DND-41 (cell line): Measurements from ENCODE around the gene COLGALT1.

Source experiments
- EZH2 ChIP-seq: IDR thresholded peaks from 3 replicates; pipeline ENCODE4 v1.6.1; 2012; ENCODE audit warnings: borderline replicate concordance, low read depth, mild to moderate bottlenecking, moderate library complexity, low read length, inconsistent platforms; ENCODE audit not compliant: severe bottlenecking
- TF ChIP-seq, protein P1 (sequence below): IDR thresholded peaks from 2 replicates; pipeline ENCODE4 v1.5.1; 2012; ENCODE audit warnings: borderline replicate concordance, low read length, moderate library complexity, mild to moderate bottlenecking; ENCODE audit not compliant: poor library complexity, severe bottlenecking; ENCODE audit errors: extremely low read depth

DNA sequence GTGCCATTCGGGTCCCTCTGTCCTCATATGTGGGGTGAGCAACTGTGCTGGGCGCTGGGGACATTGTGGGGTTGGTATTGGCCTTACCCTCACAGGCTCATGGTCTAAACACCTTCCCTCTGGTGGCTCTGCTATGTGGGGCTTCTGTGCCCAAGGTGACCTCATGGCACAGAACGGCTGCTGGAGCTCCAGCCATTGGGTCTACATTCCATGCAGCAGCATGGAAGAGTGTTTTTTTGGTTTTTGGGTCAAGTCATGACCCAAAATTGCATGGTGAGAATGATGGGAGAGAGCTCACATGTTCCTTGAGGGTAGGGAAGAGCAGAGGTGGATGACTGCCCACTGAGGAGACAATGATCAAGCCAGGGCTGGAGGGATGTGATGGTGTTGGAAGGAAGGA lies 26.8 kb upstream of the COLGALT1 start:
- no peak for TF ChIP-seq EZH2
- TF ChIP-seq, protein P1, sequence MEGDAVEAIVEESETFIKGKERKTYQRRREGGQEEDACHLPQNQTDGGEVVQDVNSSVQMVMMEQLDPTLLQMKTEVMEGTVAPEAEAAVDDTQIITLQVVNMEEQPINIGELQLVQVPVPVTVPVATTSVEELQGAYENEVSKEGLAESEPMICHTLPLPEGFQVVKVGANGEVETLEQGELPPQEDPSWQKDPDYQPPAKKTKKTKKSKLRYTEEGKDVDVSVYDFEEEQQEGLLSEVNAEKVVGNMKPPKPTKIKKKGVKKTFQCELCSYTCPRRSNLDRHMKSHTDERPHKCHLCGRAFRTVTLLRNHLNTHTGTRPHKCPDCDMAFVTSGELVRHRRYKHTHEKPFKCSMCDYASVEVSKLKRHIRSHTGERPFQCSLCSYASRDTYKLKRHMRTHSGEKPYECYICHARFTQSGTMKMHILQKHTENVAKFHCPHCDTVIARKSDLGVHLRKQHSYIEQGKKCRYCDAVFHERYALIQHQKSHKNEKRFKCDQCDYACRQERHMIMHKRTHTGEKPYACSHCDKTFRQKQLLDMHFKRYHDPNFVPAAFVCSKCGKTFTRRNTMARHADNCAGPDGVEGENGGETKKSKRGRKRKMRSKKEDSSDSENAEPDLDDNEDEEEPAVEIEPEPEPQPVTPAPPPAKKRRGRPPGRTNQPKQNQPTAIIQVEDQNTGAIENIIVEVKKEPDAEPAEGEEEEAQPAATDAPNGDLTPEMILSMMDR = no peak
